Caco-2 (cell line): ENCODE data around the gene CHST12. TPM values are rescaled to one million over a fixed set of nuclear protein-coding genes. Genes with fewer than 3 reads are reported as not detected.
A peak's percentile ranks its signal among the peaks of the same experiment; 100 is the strongest.

Experiments
- BruUV-seq: library from RNA; stranded (reverse); fragments of 400-500 nt; replicated peaks from 2 replicates; lab custom pipeline; 2021; lab: Mats Ljungman, UMichigan
- CTCF ChIA-PET: fragments of 300-600 bp; sonication (Branson Sonifier 250); formaldehyde crosslinking; loops from one replicate; lab custom pipeline; 2022; ENCODE audit warnings: antibody characterized with exemption; lab: Charles Lee
- POLR2A ChIA-PET: fragments of 300-600 bp; sonication (Branson Sonifier 250); formaldehyde crosslinking; loops from one replicate; lab custom pipeline; 2022; ENCODE audit warnings: antibody characterized with exemption; lab: Charles Lee
- DNase-seq, 2 experiments: peaks; one replicate each; pipeline versions ENCODE4 v3.0.0 to v3.0.0-alpha.2; 2020 to 2022
- H3K27me3 ChIP-seq: replicated peaks from 2 replicates; pipeline ENCODE4 v1.6.0; 2011; ENCODE audit warnings: low read length; ENCODE audit not compliant: control insufficient read depth, insufficient read depth
- H3K36me3 ChIP-seq: 2 replicates; pipeline ENCODE4 v1.5.1; 2011; ENCODE audit warnings: low read length; ENCODE audit not compliant: control insufficient read depth, insufficient read depth
- H3K4me1 ChIP-seq: fragments of 250-450 bp; sonication (Bioruptor Pico); 2 replicates; pipeline ENCODE4 v1.5.1; 2020; ENCODE audit warnings: mild to moderate bottlenecking
- H3K4me3 ChIP-seq: 2 replicates; pipeline ENCODE4 v1.5.1; 2011; ENCODE audit warnings: low read depth, mild to moderate bottlenecking, control low read depth, low read length
- H3K9me3 ChIP-seq: fragments of 250-450 bp; sonication (Bioruptor Pico); 2 replicates; pipeline ENCODE4 v1.5.1; 2020; ENCODE audit warnings: mild to moderate bottlenecking, moderate library complexity
- H3K27ac Mint-ChIP-seq: one replicate; pipeline ENCODE4 v1.8.0; 2022; ENCODE audit warnings: mixed read lengths; ENCODE audit not compliant: unreplicated experiment
- H3K27me3 Mint-ChIP-seq: one replicate; pipeline ENCODE4 v1.8.0; 2022; ENCODE audit warnings: mixed read lengths; ENCODE audit not compliant: insufficient read depth, unreplicated experiment
- H3K36me3 Mint-ChIP-seq: one replicate; pipeline ENCODE4 v1.8.0; 2022; ENCODE audit warnings: mild to moderate bottlenecking, mixed read lengths; ENCODE audit not compliant: insufficient read depth, unreplicated experiment
- H3K4me1 Mint-ChIP-seq: one replicate; pipeline ENCODE4 v1.8.0; 2022; ENCODE audit warnings: low read depth, mixed read lengths; ENCODE audit not compliant: unreplicated experiment
- H3K4me3 Mint-ChIP-seq: one replicate; pipeline ENCODE4 v1.8.0; 2022; ENCODE audit warnings: mild to moderate bottlenecking, moderate library complexity, mixed read lengths; ENCODE audit not compliant: unreplicated experiment
- H3K9me3 Mint-ChIP-seq: one replicate; pipeline ENCODE4 v1.8.0; 2022; ENCODE audit warnings: mixed read lengths; ENCODE audit not compliant: unreplicated experiment
- intact Hi-C: fragments of 100-400 bp; cut with micrococcal nuclease; formaldehyde crosslinking; loops from one replicate; pipeline ENCODE4 v1.10.0; 2022; ENCODE audit not compliant: unreplicated experiment
- total RNA-seq: library from RNA; stranded (reverse); gene quantifications from 2 replicates; pipeline ENCODE4 v1.2.3, GENCODE V29; 2022
- TF ChIP-seq, protein P1 (sequence below), 2 experiments: fragments of 200-600 bp in 1 of 2; IDR thresholded peaks; 1 replicate in 1 of 2; 2 replicates in 1 of 2; pipeline versions ENCODE4 v1.5.1 to v1.8.0; 2011 to 2022; ENCODE audit warnings: antibody characterized with exemption in 1 of 2, control low read depth in 1 of 2, inconsistent platforms in 1 of 2, low read depth in 1 of 2, low read length in 1 of 2, mild to moderate bottlenecking in 1 of 2, moderate library complexity in 1 of 2; ENCODE audit not compliant: insufficient read depth in 1 of 2, severe bottlenecking in 1 of 2, unreplicated experiment in 1 of 2

Gene CHST12
- total RNA-seq, 1 experiment from 2014 or later: 28.0 TPM

- H3K4me3 Mint-ChIP-seq: peak within 1 kb of the TSS; percentile 94
- H3K27me3 ChIP-seq: no peaks in the 10 kb centered on the region
- peak; percentile 90 to 91 for DNase-seq
- intact Hi-C loops: loop anchor here (5.0 kb wide), 1 partner anchor 42 kb away; the partner anchor contains the start of gene SNX8
- peak within 1 kb of the TSS; percentile 99 for H3K4me3 ChIP-seq
- no peaks in the 10 kb centered on the region for H3K36me3 ChIP-seq
- H3K27me3 Mint-ChIP-seq: no peaks in the 10 kb centered on the region
- CTCF ChIA-PET: interaction anchor here (1.0 kb wide), 1 partner anchor 114 kb away, joined by 3 read pairs; no protein-coding TSS in a partner anchor
- BruUV-seq: no TSS peak
- TF ChIP-seq, protein P1, sequence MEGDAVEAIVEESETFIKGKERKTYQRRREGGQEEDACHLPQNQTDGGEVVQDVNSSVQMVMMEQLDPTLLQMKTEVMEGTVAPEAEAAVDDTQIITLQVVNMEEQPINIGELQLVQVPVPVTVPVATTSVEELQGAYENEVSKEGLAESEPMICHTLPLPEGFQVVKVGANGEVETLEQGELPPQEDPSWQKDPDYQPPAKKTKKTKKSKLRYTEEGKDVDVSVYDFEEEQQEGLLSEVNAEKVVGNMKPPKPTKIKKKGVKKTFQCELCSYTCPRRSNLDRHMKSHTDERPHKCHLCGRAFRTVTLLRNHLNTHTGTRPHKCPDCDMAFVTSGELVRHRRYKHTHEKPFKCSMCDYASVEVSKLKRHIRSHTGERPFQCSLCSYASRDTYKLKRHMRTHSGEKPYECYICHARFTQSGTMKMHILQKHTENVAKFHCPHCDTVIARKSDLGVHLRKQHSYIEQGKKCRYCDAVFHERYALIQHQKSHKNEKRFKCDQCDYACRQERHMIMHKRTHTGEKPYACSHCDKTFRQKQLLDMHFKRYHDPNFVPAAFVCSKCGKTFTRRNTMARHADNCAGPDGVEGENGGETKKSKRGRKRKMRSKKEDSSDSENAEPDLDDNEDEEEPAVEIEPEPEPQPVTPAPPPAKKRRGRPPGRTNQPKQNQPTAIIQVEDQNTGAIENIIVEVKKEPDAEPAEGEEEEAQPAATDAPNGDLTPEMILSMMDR (IDR thresholded peaks at IDR 0.05; ENCODE audit: insufficient read depth in 1 of 2, low read depth in 1 of 2, low read length in 1 of 2, severe bottlenecking in 1 of 2, unreplicated experiment in 1 of 2): no peak
- no peaks in the 10 kb centered on the region for H3K9me3 ChIP-seq
- H3K27ac Mint-ChIP-seq: peak within 1 kb of the TSS; percentile 100
- POLR2A ChIA-PET: interaction anchor here (0.5 to 1.7 kb wide), 6 partner anchors 45 to 452 kb away, joined by 3 to 8 read pairs (median 6); partner anchors contain the start of genes CHST12, MRM2 and NUDT1
- peaks cover 8% of the 10 kb centered on the region for H3K4me1 Mint-ChIP-seq
- no peaks in the 10 kb centered on the region for H3K9me3 Mint-ChIP-seq
- H3K4me1 ChIP-seq: no peaks in the 10 kb centered on the region
- H3K36me3 Mint-ChIP-seq: peaks cover 61% of the 10 kb centered on the region
Observed at GRCh38 chr7:2354186-2354938, 49.0 kb upstream of the CHST12 start, which contains the start of gene EIF3B. TSS of gene EIF3B (plus strand) at chr7:2354827. CDS start at chr7:2354922, 95 bp downstream.

GRCh38 chr7:2354939-2355704 lies 48.3 kb upstream of the CHST12 start:
- Mint-ChIP-seq H3K4me3 (peak overlapping the region; percentile 94), H3K27me3 (no peaks in the 10 kb centered on the region), H3K27ac (peak overlapping the region; percentile 100), H3K9me3 (no peaks in the 10 kb centered on the region), H3K4me1 (peaks cover 8% of the 10 kb centered on the region), H3K36me3 (peaks cover 65% of the 10 kb centered on the region)
- H3K9me3 ChIP-seq: no peaks in the 10 kb centered on the region
- CTCF ChIA-PET: interaction anchor here (0.6 to 1.0 kb wide), 3 partner anchors 79 to 114 kb away, joined by 3 to 4 read pairs (median 3); no protein-coding TSS in a partner anchor
- peak in 1 of 2 experiments; percentile 30 for DNase-seq
- TF ChIP-seq, protein P1 (IDR thresholded peaks at IDR 0.05; ENCODE audit: insufficient read depth in 1 of 2, low read depth in 1 of 2, low read length in 1 of 2, severe bottlenecking in 1 of 2, unreplicated experiment in 1 of 2): no peak
- H3K4me3 ChIP-seq: peak overlapping the region; percentile 99
- no TSS peak for BruUV-seq
- no peaks in the 10 kb centered on the region for H3K4me1 ChIP-seq
- POLR2A ChIA-PET: interaction anchor here (1.0 to 1.7 kb wide), 4 partner anchors 45 to 123 kb away, joined by 3 to 6 read pairs (median 3); partner anchors contain the start of genes CHST12 and MAD1L1
- intact Hi-C loops: loop anchor here (5.0 kb wide), 1 partner anchor 43 kb away; the partner anchor contains the start of gene SNX8
- H3K27me3 ChIP-seq: no peaks in the 10 kb centered on the region
- H3K36me3 ChIP-seq: no peaks in the 10 kb centered on the region

DNA sequence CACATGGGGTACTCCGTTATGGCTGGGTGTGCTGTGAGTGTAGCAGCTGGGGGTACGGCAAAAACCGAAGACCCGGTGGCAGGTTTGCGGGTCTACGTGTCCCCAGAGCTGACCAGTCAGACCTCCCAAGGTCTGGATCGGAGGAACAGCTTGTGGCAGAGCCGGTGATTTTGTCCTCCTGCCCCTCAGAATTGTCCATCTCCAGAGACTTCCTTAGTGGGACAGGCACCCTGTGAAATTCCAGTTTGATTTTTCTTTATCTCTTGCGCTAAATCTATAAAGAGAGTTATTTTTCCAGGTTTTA lies 47.8 kb upstream of the CHST12 start:
- no peaks in the 10 kb centered on the region for H3K9me3 Mint-ChIP-seq
- Histone ChIP-seq H3K36me3 (no peaks in the 10 kb centered on the region), H3K9me3 (no peaks in the 10 kb centered on the region), H3K27me3 (no peaks in the 10 kb centered on the region), H3K4me3 (peak overlapping the region; percentile 99), H3K4me1 (no peaks in the 10 kb centered on the region)
- intact Hi-C loops: no loop called here
- H3K27ac Mint-ChIP-seq: peak overlapping the region; percentile 100
- DNase-seq: no peak
- H3K4me1 Mint-ChIP-seq: peaks cover 8% of the 10 kb centered on the region
- H3K27me3 Mint-ChIP-seq: no peaks in the 10 kb centered on the region
- BruUV-seq: TSS peak; percentile 34
- peaks cover 68% of the 10 kb centered on the region for H3K36me3 Mint-ChIP-seq
- H3K4me3 Mint-ChIP-seq: peak overlapping the region; percentile 94
- ChIA-PET CTCF (interaction anchor here (0.6 to 0.9 kb wide), 2 partner anchors 79 to 113 kb away, joined by 3 to 4 read pairs; no protein-coding TSS in a partner anchor), POLR2A (interaction anchor here (1.0 to 1.1 kb wide), 2 partner anchors 113 to 123 kb away, joined by 3 read pairs; partner anchors contain the start of gene MAD1L1)
- TF ChIP-seq, protein P1 (IDR thresholded peaks at IDR 0.05; ENCODE audit: insufficient read depth in 1 of 2, low read depth in 1 of 2, low read length in 1 of 2, severe bottlenecking in 1 of 2, unreplicated experiment in 1 of 2): no peak
